NCI-H1105 (cell line): ENCODE measurements around the gene TENM3.

Source experiments
- DNase-seq: peaks from one replicate; lab custom pipeline; 2025; lab: John Stamatoyannopoulos, UW

TENM3 gene

GRCh38 chr4:182518421-182518820, 275.2 kb downstream of the TENM3 start:
- no peak for DNase-seq

- no peak for DNase-seq
Measured at GRCh38 chr4:182519528-182519927, 276.3 kb downstream of the TENM3 start.

GRCh38 chr4:182521011-182521410, 277.8 kb downstream of the TENM3 start:
- DNase-seq = no peak

GRCh38 chr4:182528819-182529218, 285.6 kb downstream of the TENM3 start:
- no peak for DNase-seq

- no peak for DNase-seq
Measured at GRCh38 chr4:182530451-182530850, 287.2 kb downstream of the TENM3 start.

- no peak for DNase-seq
Measured at GRCh38 chr4:182531555-182532162, 288.5 kb downstream of the TENM3 start.

GRCh38 chr4:182532441-182532840, 289.2 kb downstream of the TENM3 start:
- DNase-seq = no peak

GRCh38 chr4:182533964-182534363, 290.8 kb downstream of the TENM3 start:
- no peak for DNase-seq

GRCh38 chr4:182536221-182536811, 293.1 kb downstream of the TENM3 start:
- no peak for DNase-seq

GRCh38 chr4:182537031-182537795, 294.0 kb downstream of the TENM3 start:
- no peak for DNase-seq

- DNase-seq = no peak
Measured at GRCh38 chr4:182538031-182538430, 294.8 kb downstream of the TENM3 start.

GRCh38 chr4:182540496-182540895, 297.3 kb downstream of the TENM3 start:
- DNase-seq = no peak

GRCh38 chr4:182547435-182547834, 304.2 kb downstream of the TENM3 start:
- no peak for DNase-seq

GRCh38 chr4:182548156-182548555, 305.0 kb downstream of the TENM3 start:
- no peak for DNase-seq

GRCh38 chr4:182549356-182549755, 306.2 kb downstream of the TENM3 start:
- DNase-seq = no peak

- DNase-seq = no peak
Measured at GRCh38 chr4:182552948-182553347, 309.7 kb downstream of the TENM3 start.

GRCh38 chr4:182553653-182554052, 310.5 kb downstream of the TENM3 start:
- DNase-seq = no peak

- no peak for DNase-seq
Measured at GRCh38 chr4:182554736-182555135, 311.5 kb downstream of the TENM3 start.

- peak; percentile 14 for DNase-seq
Measured at GRCh38 chr4:182555997-182556418, 312.8 kb downstream of the TENM3 start.

- no peak for DNase-seq
Measured at GRCh38 chr4:182556580-182556979, 313.4 kb downstream of the TENM3 start.

GRCh38 chr4:182560358-182560757, 317.2 kb downstream of the TENM3 start:
- DNase-seq = no peak

- DNase-seq = no peak
Measured at GRCh38 chr4:182562350-182562749, 319.1 kb downstream of the TENM3 start.

GRCh38 chr4:182564724-182565369, 321.6 kb downstream of the TENM3 start:
- DNase-seq = no peak
